ENCODE measurements around the gene TPRN.
"Not testable (repeated sequence)": the region's sequence is repeated elsewhere in the genome, so short reads cannot be mapped to it uniquely, and the experiment has no call there.

GRCh38 chr9:137239541-137240200 is 39.1 kb upstream of the TPRN start:
- TF ChIP-seq CTCF (IDR thresholded peaks at IDR 0.05; ENCODE audit: poor library complexity, severe bottlenecking); EZH2 (IDR thresholded peaks at IDR 0.05; ENCODE audit: borderline replicate concordance, insufficient read depth, low read length, poor library complexity, severe bottlenecking); TAF1 (IDR thresholded peaks at IDR 0.05; ENCODE audit: low read depth); MXI1 (conservative IDR thresholded peaks at IDR 0.05; ENCODE audit: poor library complexity, severe bottlenecking); RAD21 (conservative IDR thresholded peaks at IDR 0.05); EP300 (conservative IDR thresholded peaks at IDR 0.05; ENCODE audit: poor library complexity, severe bottlenecking); POLR2AphosphoS5 (IDR thresholded peaks at IDR 0.05): not testable (repeated sequence)
